Measurements from ENCODE around the gene TGM3.

Gene TGM3

DNA sequence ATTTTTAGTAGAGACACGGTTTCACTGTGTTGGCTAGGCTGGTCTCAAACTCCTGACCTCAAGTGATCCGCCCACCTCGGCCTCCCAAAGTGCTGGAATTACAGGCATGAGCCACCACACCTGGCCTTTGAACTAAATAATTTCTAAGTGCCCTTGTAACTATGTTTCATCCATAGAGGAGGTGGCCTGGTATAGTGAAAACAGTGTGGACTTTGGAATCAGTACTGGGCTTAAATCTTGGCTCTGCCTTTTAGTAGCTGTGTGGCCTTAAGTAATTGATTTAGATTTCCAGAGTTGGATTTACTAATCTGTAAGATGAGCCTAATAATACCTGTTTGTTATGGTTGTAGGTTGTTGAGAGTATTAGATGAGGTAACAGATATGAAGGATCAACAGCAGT is 14.2 kb upstream of the TGM3 start:
- DNase-seq (ENCODE audit: insufficient read length, low spot score) (no peak), FAIRE-seq (no peak)
- TF ChIP-seq PAX5 (IDR thresholded peaks at IDR 0.05; ENCODE audit: insufficient read depth, low read length, severe bottlenecking): no peak
- no peak for TF ChIP-seq POLR2A (IDR thresholded peaks at IDR 0.05; ENCODE audit: low read depth, low read length)
- TF ChIP-seq POLR2AphosphoS5 (IDR thresholded peaks at IDR 0.05; ENCODE audit: low read depth, low read length): no peak
- TF ChIP-seq POU2F2 (IDR thresholded peaks at IDR 0.05; ENCODE audit: low read depth, low read length): no peak
- TF ChIP-seq SPI1 (IDR thresholded peaks at IDR 0.05; ENCODE audit: low read depth, low read length): no peak
- TF ChIP-seq TAF1 (IDR thresholded peaks at IDR 0.05; ENCODE audit: low read depth, low read length): no peak

DNA sequence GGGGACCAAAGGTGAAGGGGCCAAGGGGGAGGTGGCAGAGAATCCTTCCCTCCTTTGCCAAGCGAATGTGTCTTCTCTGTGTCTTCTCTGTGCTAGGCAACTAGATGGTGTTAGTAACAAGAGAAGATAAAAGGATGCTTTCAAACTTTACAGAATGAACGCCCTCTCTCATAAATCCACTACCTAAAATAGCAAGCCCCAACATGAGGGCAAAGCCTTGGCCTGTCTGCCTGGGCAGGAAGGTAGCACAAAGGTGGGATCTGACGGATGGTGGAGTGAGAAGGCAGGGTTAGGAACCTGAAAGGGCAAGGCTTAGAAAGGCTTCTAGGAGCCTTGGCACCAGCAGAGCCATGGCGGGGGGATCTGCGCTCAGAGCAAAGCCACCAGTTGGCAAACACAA is 13.6 kb upstream of the TGM3 start:
- no peak for TF ChIP-seq SPI1 (IDR thresholded peaks at IDR 0.05; ENCODE audit: low read depth, low read length)
- no peak for TF ChIP-seq POLR2AphosphoS5 (IDR thresholded peaks at IDR 0.05; ENCODE audit: low read depth, low read length)
- no peak for TF ChIP-seq TAF1 (IDR thresholded peaks at IDR 0.05; ENCODE audit: low read depth, low read length)
- TF ChIP-seq POLR2A (IDR thresholded peaks at IDR 0.05; ENCODE audit: low read depth, low read length): no peak
- TF ChIP-seq PAX5 (IDR thresholded peaks at IDR 0.05; ENCODE audit: insufficient read depth, low read length, severe bottlenecking): no peak
- TF ChIP-seq POU2F2 (IDR thresholded peaks at IDR 0.05; ENCODE audit: low read depth, low read length): no peak
- DNase-seq (ENCODE audit: insufficient read length, low spot score) (no peak), FAIRE-seq (no peak)

DNA sequence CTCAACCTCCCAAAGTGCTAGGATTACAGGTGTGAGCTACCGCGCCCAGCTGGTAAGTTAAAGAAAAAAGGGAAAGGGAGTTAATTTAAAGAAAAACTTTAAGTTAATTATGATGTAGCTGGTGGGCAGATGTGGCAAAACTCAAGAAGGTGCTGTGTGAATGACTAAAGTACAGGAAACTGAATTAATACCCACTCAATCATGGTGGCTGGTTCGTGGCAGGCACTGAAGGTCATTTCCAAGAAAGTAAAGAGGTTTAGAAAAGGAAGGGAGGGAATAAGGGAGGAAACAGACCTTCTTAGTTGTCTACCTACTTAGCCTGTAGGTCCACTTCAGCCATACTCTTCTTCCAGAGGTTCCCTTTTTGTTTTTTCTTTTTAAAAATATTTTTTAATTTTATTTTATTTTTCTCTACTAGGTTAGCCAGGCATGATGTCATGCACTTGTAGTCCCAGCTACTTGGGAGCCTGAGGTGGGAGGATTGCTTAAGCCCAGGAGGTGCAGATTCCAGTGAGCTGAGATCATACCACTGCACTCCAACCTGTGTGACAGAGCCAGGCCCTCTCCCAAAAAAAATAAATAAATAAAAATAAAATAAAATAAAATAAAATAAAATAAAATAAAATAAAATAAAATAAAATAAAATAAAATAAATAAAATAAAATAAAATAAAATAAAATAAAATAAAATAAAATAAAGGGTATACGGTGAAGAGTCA is 11.9 kb upstream of the TGM3 start:
- FAIRE-seq (no peak), DNase-seq (ENCODE audit: insufficient read length, low spot score) (no peak)
- TF ChIP-seq POLR2A (IDR thresholded peaks at IDR 0.05; ENCODE audit: low read depth, low read length) (no peak), POU2F2 (IDR thresholded peaks at IDR 0.05; ENCODE audit: low read depth, low read length) (no peak), POLR2AphosphoS5 (IDR thresholded peaks at IDR 0.05; ENCODE audit: low read depth, low read length) (no peak), TAF1 (IDR thresholded peaks at IDR 0.05; ENCODE audit: low read depth, low read length) (no peak), PAX5 (IDR thresholded peaks at IDR 0.05; ENCODE audit: insufficient read depth, low read length, severe bottlenecking) (no peak), SPI1 (IDR thresholded peaks at IDR 0.05; ENCODE audit: low read depth, low read length) (no peak)

DNA sequence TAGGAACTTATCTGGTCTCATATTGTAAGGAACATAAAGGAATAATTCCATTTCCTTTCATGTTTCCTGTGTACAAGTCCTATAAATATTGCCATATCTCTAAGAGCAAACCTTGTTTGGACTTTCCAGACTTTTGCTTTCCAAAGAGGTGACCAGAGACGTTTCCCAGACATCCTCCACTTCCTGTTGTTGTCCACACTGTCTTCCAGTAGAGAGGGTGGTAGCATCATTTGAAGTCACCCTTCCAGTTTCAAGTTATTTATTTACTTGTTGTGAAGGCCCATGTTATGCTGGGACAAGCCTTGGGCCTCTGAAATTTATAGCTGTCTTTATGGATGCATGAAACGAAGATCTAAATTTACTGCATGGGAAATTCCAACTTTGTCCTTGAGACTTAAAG is 10.6 kb upstream of the TGM3 start:
- no peak for DNase-seq (ENCODE audit: insufficient read length, low spot score)
- TF ChIP-seq POLR2A (IDR thresholded peaks at IDR 0.05; ENCODE audit: low read depth, low read length) (no peak), SPI1 (IDR thresholded peaks at IDR 0.05; ENCODE audit: low read depth, low read length) (no peak), POLR2AphosphoS5 (IDR thresholded peaks at IDR 0.05; ENCODE audit: low read depth, low read length) (no peak), POU2F2 (IDR thresholded peaks at IDR 0.05; ENCODE audit: low read depth, low read length) (no peak), TAF1 (IDR thresholded peaks at IDR 0.05; ENCODE audit: low read depth, low read length) (no peak), PAX5 (IDR thresholded peaks at IDR 0.05; ENCODE audit: insufficient read depth, low read length, severe bottlenecking) (no peak)
- no peak for FAIRE-seq

DNA sequence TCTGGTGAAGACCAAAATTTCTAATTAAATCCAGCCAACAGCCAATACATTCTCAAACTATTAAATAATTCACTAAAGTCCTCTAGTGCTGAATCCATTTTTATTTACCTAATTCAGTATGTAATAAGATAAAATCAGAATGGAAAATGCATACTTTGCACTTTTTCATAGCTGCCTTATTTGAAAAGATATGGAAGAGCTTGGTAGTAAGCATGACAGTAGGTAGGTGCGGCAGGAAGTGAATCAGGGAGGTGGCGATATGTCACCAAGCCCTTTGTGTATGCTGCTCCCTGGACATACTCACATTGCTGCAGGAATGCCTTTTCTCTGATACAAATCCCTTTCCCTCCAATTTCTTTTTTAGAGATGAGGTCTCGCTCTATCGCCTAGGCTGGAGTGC is 10.2 kb upstream of the TGM3 start:
- no peak for FAIRE-seq
- TF ChIP-seq POLR2AphosphoS5 (IDR thresholded peaks at IDR 0.05; ENCODE audit: low read depth, low read length): no peak
- TF ChIP-seq POU2F2 (IDR thresholded peaks at IDR 0.05; ENCODE audit: low read depth, low read length): no peak
- no peak for TF ChIP-seq PAX5 (IDR thresholded peaks at IDR 0.05; ENCODE audit: insufficient read depth, low read length, severe bottlenecking)
- TF ChIP-seq TAF1 (IDR thresholded peaks at IDR 0.05; ENCODE audit: low read depth, low read length): no peak
- TF ChIP-seq SPI1 (IDR thresholded peaks at IDR 0.05; ENCODE audit: low read depth, low read length): no peak
- TF ChIP-seq POLR2A (IDR thresholded peaks at IDR 0.05; ENCODE audit: low read depth, low read length): no peak
- no peak for DNase-seq (ENCODE audit: insufficient read length, low spot score)

DNA sequence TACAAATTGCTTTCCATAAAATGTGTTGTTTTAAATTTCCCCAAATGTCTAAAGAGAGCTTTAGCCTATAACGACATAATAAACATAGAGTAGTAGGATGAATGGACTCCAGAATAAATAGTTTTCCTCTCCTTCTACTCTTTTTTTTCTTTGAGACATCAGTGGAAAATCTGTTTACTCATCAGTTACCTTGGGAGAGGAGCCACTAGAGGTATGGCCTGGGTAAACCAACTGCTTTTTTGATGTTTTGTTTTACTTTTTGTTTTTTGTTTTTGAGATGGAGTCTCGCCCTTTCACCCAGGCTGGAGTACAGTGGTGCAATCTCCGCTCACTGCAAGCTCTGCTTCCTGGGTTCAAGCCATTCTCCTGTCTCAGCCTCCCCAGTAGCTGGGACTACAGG is 8.3 kb upstream of the TGM3 start:
- no peak for TF ChIP-seq TAF1 (IDR thresholded peaks at IDR 0.05; ENCODE audit: low read depth, low read length)
- TF ChIP-seq POLR2AphosphoS5 (IDR thresholded peaks at IDR 0.05; ENCODE audit: low read depth, low read length): no peak
- no peak for TF ChIP-seq POU2F2 (IDR thresholded peaks at IDR 0.05; ENCODE audit: low read depth, low read length)
- no peak for TF ChIP-seq SPI1 (IDR thresholded peaks at IDR 0.05; ENCODE audit: low read depth, low read length)
- no peak for TF ChIP-seq PAX5 (IDR thresholded peaks at IDR 0.05; ENCODE audit: insufficient read depth, low read length, severe bottlenecking)
- no peak for TF ChIP-seq POLR2A (IDR thresholded peaks at IDR 0.05; ENCODE audit: low read depth, low read length)
- DNase-seq (ENCODE audit: insufficient read length, low spot score): no peak
- no peak for FAIRE-seq

DNA sequence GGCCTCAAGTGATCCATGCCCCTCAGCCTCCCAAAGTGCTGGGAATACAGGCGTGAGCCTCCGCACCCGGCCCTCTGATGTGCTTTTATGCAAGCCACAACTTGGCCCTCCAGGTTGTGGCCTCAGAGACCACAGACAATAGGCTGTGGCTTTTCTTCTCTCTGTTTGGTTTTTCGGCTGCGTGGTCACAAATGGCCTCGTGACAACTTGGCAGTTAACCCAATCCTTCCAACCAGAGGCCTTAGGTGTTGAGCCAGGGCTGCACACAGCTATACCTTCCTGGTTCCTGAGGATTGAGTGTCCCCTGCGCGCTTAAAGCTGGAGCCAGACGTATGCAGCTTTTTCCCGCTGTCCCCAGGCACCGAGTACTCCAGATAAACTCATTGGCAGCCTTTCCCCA is 6.3 kb upstream of the TGM3 start:
- DNase-seq (ENCODE audit: insufficient read length, low spot score) (no peak), FAIRE-seq (peak; percentile 85)
- TF ChIP-seq SPI1 (IDR thresholded peaks at IDR 0.05; ENCODE audit: low read depth, low read length): no peak
- no peak for TF ChIP-seq POLR2A (IDR thresholded peaks at IDR 0.05; ENCODE audit: low read depth, low read length)
- TF ChIP-seq TAF1 (IDR thresholded peaks at IDR 0.05; ENCODE audit: low read depth, low read length): no peak
- TF ChIP-seq POU2F2 (IDR thresholded peaks at IDR 0.05; ENCODE audit: low read depth, low read length): no peak
- no peak for TF ChIP-seq PAX5 (IDR thresholded peaks at IDR 0.05; ENCODE audit: insufficient read depth, low read length, severe bottlenecking)
- TF ChIP-seq POLR2AphosphoS5 (IDR thresholded peaks at IDR 0.05; ENCODE audit: low read depth, low read length): no peak

DNA sequence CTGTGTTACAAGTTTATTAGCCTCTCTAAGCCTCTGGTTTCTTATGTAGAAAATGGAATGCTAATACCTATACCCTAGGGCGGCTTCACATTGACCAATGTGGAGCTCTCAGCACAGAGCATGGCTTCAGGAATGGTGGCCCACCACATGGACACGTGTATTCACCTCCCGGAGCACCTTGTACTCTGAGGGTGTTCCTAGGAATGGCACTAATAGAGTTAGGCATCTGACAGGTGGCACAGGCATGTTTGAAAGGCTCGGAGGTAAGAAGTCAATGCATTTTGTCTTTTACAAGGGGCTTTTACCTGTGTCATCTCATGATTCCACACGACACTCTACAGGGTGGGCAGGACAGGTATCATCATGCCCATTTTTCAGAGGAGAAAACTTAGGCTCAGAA is 5.3 kb upstream of the TGM3 start:
- no peak for FAIRE-seq
- TF ChIP-seq SPI1 (IDR thresholded peaks at IDR 0.05; ENCODE audit: low read depth, low read length) (no peak), POLR2AphosphoS5 (IDR thresholded peaks at IDR 0.05; ENCODE audit: low read depth, low read length) (no peak), TAF1 (IDR thresholded peaks at IDR 0.05; ENCODE audit: low read depth, low read length) (no peak), POU2F2 (IDR thresholded peaks at IDR 0.05; ENCODE audit: low read depth, low read length) (no peak), POLR2A (IDR thresholded peaks at IDR 0.05; ENCODE audit: low read depth, low read length) (no peak), PAX5 (IDR thresholded peaks at IDR 0.05; ENCODE audit: insufficient read depth, low read length, severe bottlenecking) (no peak)
- no peak for DNase-seq (ENCODE audit: insufficient read length, low spot score)

DNA sequence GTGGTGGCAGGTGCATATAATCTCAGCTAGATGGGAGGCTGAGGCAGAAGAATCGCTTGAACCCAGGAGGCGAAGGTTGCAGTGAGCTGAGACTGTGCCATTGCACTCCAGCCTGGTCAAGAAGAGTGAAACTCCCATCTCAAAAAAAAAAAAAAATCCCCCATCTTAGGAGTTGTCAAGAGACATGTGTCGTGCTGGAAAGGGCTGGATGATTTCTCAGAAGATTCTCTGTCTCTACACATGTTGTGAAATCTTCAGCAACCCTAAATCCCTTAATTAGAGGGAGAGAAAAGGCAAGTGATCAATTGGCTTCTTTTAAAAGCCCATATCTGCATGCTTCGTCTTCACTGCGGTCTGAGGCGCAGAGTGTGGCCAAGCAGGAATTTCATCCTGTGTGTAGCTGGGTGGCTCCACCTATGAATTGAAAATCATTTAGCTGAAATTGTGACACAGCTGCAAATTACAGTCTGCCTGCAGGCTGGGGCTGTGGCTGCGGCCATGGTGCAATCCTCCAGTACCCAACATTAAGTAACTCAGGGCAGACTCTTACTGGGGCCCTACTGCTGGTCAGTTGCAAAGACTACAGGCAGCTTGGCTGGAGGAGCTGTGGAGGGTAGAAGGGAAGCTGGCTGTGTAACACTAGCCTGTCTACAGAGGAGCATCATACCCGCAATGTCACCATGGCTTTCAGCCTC is 3.2 kb upstream of the TGM3 start:
- FAIRE-seq: peak; percentile 45
- no peak for DNase-seq (ENCODE audit: insufficient read length, low spot score)
- TF ChIP-seq PAX5 (IDR thresholded peaks at IDR 0.05; ENCODE audit: insufficient read depth, low read length, severe bottlenecking) (no peak), TAF1 (IDR thresholded peaks at IDR 0.05; ENCODE audit: low read depth, low read length) (no peak)

Data from GM12891 (cell line).